Astrocyte of the spinal cord (primary cell): ENCODE data around the gene SIGLECL1.

Source experiments
- DNase-seq: peaks from one replicate; pipeline ENCODE4 v3.0.0; 2011; ENCODE audit warnings: low read depth, low spot score
- H3K4me3 ChIP-seq: 2 replicates; pipeline ENCODE4 v1.5.1; 2011; ENCODE audit warnings: low read depth, mild to moderate bottlenecking, low read length, moderate library complexity
- in situ Hi-C: cut with HindIII; loops from 2 replicates; pipeline ENCODE4 v1.10.0; 2017; ENCODE audit warnings: low sequenced_read_pairs
- TF ChIP-seq, protein P1 (sequence below): IDR thresholded peaks from 2 replicates; pipeline ENCODE4 v1.5.1; 2012; ENCODE audit warnings: low read depth, mild to moderate bottlenecking, low read length, inconsistent platforms

Gene SIGLECL1

DNA sequence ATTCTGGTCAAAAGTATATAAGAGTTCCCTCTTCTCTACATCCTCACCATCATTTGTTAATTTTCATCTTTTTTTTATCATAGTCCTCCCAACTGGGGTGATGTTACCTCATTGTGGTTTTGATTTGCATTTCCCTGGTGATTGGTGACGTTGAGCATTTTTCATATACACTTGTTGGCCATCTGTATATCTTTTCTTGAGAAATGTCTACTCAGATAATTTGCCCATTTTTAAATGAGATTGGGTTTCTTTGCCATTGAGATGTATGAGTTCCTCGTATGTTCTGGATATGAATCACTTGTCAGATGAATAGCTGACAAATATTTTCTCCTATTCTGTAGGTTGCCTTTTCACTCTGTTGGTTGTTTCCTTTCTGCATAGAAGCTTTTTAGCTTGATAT lies 23.6 kb upstream of the SIGLECL1 start:
- DNase-seq: no peak
- TF ChIP-seq, protein P1, sequence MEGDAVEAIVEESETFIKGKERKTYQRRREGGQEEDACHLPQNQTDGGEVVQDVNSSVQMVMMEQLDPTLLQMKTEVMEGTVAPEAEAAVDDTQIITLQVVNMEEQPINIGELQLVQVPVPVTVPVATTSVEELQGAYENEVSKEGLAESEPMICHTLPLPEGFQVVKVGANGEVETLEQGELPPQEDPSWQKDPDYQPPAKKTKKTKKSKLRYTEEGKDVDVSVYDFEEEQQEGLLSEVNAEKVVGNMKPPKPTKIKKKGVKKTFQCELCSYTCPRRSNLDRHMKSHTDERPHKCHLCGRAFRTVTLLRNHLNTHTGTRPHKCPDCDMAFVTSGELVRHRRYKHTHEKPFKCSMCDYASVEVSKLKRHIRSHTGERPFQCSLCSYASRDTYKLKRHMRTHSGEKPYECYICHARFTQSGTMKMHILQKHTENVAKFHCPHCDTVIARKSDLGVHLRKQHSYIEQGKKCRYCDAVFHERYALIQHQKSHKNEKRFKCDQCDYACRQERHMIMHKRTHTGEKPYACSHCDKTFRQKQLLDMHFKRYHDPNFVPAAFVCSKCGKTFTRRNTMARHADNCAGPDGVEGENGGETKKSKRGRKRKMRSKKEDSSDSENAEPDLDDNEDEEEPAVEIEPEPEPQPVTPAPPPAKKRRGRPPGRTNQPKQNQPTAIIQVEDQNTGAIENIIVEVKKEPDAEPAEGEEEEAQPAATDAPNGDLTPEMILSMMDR: no peak
- in situ Hi-C loops: no loop called here
- no peak overlapping the region for H3K4me3 ChIP-seq

DNA sequence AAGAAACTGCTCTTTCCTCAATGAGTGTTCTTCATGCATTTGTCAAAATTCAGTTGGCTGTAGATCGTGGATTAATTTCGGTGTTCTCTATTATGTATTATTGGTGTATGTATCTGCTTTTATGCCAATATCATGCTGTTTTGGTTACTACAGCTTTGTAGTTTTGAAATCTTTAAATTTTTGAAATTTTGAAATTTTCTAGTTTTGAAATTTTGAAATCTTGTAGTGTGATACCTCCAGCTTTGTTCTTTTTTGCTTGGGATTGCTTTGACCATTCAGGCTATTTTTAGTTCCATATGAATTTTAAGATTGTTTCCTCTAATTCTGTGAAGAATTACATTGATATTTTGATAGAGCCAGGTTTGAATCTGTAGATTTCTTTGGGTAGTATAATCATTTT lies 22.9 kb upstream of the SIGLECL1 start:
- DNase-seq: no peak
- TF ChIP-seq, protein P1: no peak
- in situ Hi-C loops: no loop called here
- H3K4me3 ChIP-seq: no peak overlapping the region

GRCh38 chr19:51240866-51241265 lies 10.0 kb upstream of the SIGLECL1 start:
- no peak for DNase-seq
- TF ChIP-seq, protein P1: no peak
- no peak overlapping the region for H3K4me3 ChIP-seq
- in situ Hi-C loops: no loop called here

DNA sequence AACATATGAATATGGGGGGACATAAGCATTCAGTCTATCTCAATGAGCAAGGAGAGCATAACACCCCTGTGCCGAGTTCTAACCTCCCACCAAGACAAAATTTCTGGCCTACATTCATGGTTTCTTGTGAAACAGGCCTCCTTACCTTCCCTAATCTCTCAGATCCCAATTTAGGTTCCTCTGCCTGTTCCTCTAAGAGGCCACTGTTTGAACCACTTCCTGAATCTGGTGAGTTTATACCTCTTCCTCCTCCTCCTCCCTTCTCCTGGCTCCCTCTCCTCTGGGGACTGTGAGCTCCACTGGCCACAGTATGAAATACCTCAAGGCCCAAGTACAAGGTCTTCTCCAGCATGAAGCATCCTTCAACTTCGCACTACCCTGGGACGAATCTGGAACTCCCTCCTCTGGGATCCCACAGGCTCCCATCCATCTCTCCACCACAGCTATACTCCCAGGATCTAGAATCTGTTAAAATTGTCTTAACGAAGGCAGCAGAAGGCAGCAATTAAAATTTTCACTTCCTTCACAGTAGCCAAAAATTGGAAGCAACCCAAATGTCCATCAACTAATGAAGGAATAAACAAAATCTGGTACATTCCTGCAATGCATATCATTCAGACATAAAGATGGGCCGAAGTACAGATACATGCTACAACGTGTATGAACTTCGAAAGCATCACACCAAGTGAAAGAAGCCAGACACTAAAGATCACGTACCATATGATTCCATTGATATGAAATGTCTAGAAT lies 7.8 kb upstream of the SIGLECL1 start:
- no peak for DNase-seq
- no peak overlapping the region for H3K4me3 ChIP-seq
- in situ Hi-C loops: no loop called here
- TF ChIP-seq, protein P1: no peak

DNA sequence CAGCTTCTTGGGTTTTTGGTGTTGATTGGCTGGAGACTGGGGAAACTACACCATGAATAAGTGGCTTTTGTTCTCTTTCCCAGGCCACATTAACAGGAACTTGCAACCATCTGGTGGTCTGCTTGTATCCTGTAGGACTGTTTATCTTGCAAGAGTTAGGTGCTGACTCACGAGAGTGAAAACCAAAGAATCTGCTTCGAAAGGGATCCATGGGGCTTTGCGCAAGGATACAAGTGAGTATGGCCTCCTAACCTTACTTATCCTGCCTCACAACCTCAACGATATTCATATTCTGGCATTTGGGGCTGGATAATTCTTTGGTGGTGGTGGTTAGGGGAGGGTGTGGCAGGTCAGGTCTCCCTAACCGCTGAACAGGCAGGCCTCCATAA lies 4.7 kb upstream of the SIGLECL1 start:
- no peak overlapping the region for H3K4me3 ChIP-seq
- in situ Hi-C loops: no loop called here
- TF ChIP-seq, protein P1: no peak
- DNase-seq: no peak

GRCh38 chr19:51247972-51248590 lies 2.8 kb upstream of the SIGLECL1 start:
- in situ Hi-C loops: no loop called here
- DNase-seq: no peak
- no peak overlapping the region for H3K4me3 ChIP-seq
- TF ChIP-seq, protein P1: no peak
